Measurements from ENCODE around the gene CEP112. TPM values are rescaled to one million over a fixed set of nuclear protein-coding genes. Genes with fewer than 3 reads are reported as not detected.

The CEP112 gene
- total RNA-seq, 1 donor from 2014 or later = 13.6 TPM

Other genes starting within 250 kb of the CEP112 start
- gene APOH, start 37.3 kb upstream of the CEP112 start, total RNA-seq = not detected
- 5.9 TPM for gene PRKCA, start 110.5 kb upstream of the CEP112 start, total RNA-seq